Measurements from ENCODE around the gene EFS. TPM values are rescaled to one million over a fixed set of nuclear protein-coding genes. Genes with fewer than 3 reads are reported as not detected.

Gene EFS
- total and polyA plus RNA-seq, 2 of the 8 experiments (the other 6 are each of a cell fraction or from before 2014, with no cell fraction given) = 27.8 to 28.6 TPM

- DNase-seq (ENCODE audit: low read depth in 1 of 2, low spot score in 2 of 2) = no peak
- Histone ChIP-seq H3K9ac (replicated peaks in 1 of 4; ENCODE audit: extremely low read depth in 1 of 4, low read depth in 3 of 4, low read length in 3 of 4) (no peak overlapping the region; a peak in 1 of 7 replicates), H2BK12ac (ENCODE audit: low read depth, low read length) (no peak overlapping the region), H3K79me2 (ENCODE audit: control insufficient read depth in 1 of 2, insufficient read depth in 2 of 2, low read length in 2 of 2) (no peaks in the 10 kb centered on the region), H3K4me3 (ENCODE audit: extremely low read depth in 1 of 4, insufficient read depth in 2 of 4, low read depth in 3 of 4, low read length in 4 of 4) (no peak overlapping the region), H3K36me3 (ENCODE audit: control insufficient read depth in 2 of 4, insufficient read depth in 4 of 4, low read length in 3 of 4) (no peaks in the 10 kb centered on the region), H3K23ac (ENCODE audit: insufficient read length) (no peak overlapping the region), H4K91ac (replicated peaks; ENCODE audit: insufficient read length, low read length) (no peak overlapping the region), H4K20me1 (replicated peaks in 1 of 2; ENCODE audit: control insufficient read depth in 1 of 2, insufficient read depth in 2 of 2, low read length in 2 of 2) (no peaks in the 10 kb centered on the region), H3K56ac (replicated peaks; ENCODE audit: insufficient read length, low read depth, low read length) (no peak overlapping the region), H3K18ac (ENCODE audit: extremely low read depth, low read length) (no peak overlapping the region), H2AK5ac (ENCODE audit: low read depth, low read length) (no peak overlapping the region), H4K8ac (ENCODE audit: extremely low read depth, insufficient read depth, low read length) (no peak overlapping the region), H3K4me1 (replicated peaks in 1 of 4; ENCODE audit: control insufficient read depth in 3 of 4, insufficient read depth in 4 of 4, low read length in 3 of 4) (peaks cover 0 to 12% (median 4%) of the 10 kb centered on the region in 4 experiments; a peak in 3 of 7 replicates), H2BK5ac (ENCODE audit: low read depth, low read length) (no peak overlapping the region), H2BK15ac (ENCODE audit: low read length) (no peak overlapping the region), H2BK120ac (replicated peaks; ENCODE audit: low read depth, low read length) (no peak overlapping the region), H3K14ac (ENCODE audit: insufficient read length) (no peak overlapping the region), H3K27ac (ENCODE audit: low read depth, low read length) (no peak overlapping the region), H3K4me2 (ENCODE audit: insufficient read depth in 1 of 2, low read depth in 2 of 2, low read length in 2 of 2) (no peak overlapping the region), H3K4ac (replicated peaks; ENCODE audit: insufficient read length, low read depth, low read length) (no peak overlapping the region), H2BK20ac (ENCODE audit: low read length) (no peak overlapping the region), H3K27me3 (replicated peaks in 1 of 4; ENCODE audit: control insufficient read depth in 3 of 4, extremely low read depth in 1 of 4, insufficient read depth in 3 of 4, low read length in 3 of 4) (peaks cover 0 to 18% (median 11%) of the 10 kb centered on the region in 4 experiments; a peak in 6 of 7 replicates), H2AFZ (ENCODE audit: low read length) (no peak overlapping the region), H3K79me1 (ENCODE audit: low read depth, low read length) (no peaks in the 10 kb centered on the region), H3K23me2 (ENCODE audit: low read depth, low read length) (no peaks in the 10 kb centered on the region; the same call in 1 of the 2 replicates), H3K9me3 (ENCODE audit: insufficient read depth in 2 of 2, low read depth in 1 of 2, low read length in 1 of 2) (no peaks in the 10 kb centered on the region), H4K5ac (ENCODE audit: insufficient read length, low read depth, low read length) (no peak overlapping the region)
- 96% methylated on average over 4 of the region's 4 CpGs; no CpG with 5 or more reads in 1 of the 2 experiments for WGBS, 2 experiments (ENCODE audit: extremely low coverage in 1 of 2, insufficient coverage in 1 of 2, insufficient read length in 1 of 2, insufficient replicate concordance in 2 of 2, low coverage in 1 of 2, low lambda C conversion rate in 2 of 2, missing lambda C conversion rate in 1 of 2)
- POLR2A ChIA-PET (ENCODE audit: partially characterized antibody) = interaction anchor here (1.8 kb wide), 1 partner anchor 29 kb away, joined by 7 read pairs; the partner anchor contains the start of gene SLC22A17
- CTCF ChIA-PET (ENCODE audit: partially characterized antibody) = interaction anchor here (0.8 to 15.0 kb wide), 38 partner anchors 8 to 369 kb away, joined by 3 to 333 read pairs (median 8); partner anchors contain the start of genes BCL2L2, EFS, HOMEZ and MYH7
- no peak for FAIRE-seq
- TF ChIP-seq FOSL1 (IDR thresholded peaks at IDR 0.05; ENCODE audit: insufficient read depth, low read depth, low read length) (no peak), BCL11A (IDR thresholded peaks at IDR 0.05; ENCODE audit: low read depth in 2 of 2, low read length in 2 of 2) (no peak), BACH1 (IDR thresholded peaks at IDR 0.05; ENCODE audit: low read length) (no peak)
Measured at GRCh38 chr14:23380976-23381375, 16.0 kb upstream of the EFS start.
